ENCODE data around the gene POLE. TPM values are rescaled to one million over a fixed set of nuclear protein-coding genes. Genes with fewer than 3 reads are reported as not detected.

The POLE gene
- total RNA-seq, 1 experiment from 2014 or later: 147 TPM

- no peak for TF ChIP-seq CTCF (conservative IDR thresholded peaks at IDR 0.05)
- Histone ChIP-seq H4K8ac (replicated peaks; ENCODE audit: insufficient read length, low read depth, low read length) (no peak overlapping the region), H3K79me1 (ENCODE audit: insufficient read depth, low read depth, low read length, poor library complexity, severe bottlenecking) (no peaks in the 10 kb centered on the region), H3K9me3 (ENCODE audit: control insufficient read depth, low read depth, low read length) (no peaks in the 10 kb centered on the region), H3K4ac (ENCODE audit: low read depth, low read length) (no peak overlapping the region), H2BK5ac (ENCODE audit: insufficient read length, low read length) (no peak overlapping the region), H3K27ac (ENCODE audit: insufficient read length, low read depth, low read length) (no peak overlapping the region), H2BK15ac (ENCODE audit: low read depth, low read length) (no peak overlapping the region), H3K27me3 (ENCODE audit: insufficient read depth, low read length) (no peaks in the 10 kb centered on the region; the same call in 1 of the 2 replicates), H4K5ac (ENCODE audit: insufficient read length, low read depth, low read length) (no peak overlapping the region), H3K79me2 (ENCODE audit: insufficient read depth, low read length) (no peaks in the 10 kb centered on the region), H3K9ac (ENCODE audit: extremely low read depth, insufficient read length, low read length) (no peak overlapping the region), H3K23me2 (ENCODE audit: insufficient read length, low read depth, low read length, poor library complexity, severe bottlenecking) (no peaks in the 10 kb centered on the region), H4K20me1 (ENCODE audit: control insufficient read depth, insufficient read depth, insufficient read length) (no peaks in the 10 kb centered on the region), H2AK5ac (ENCODE audit: insufficient read length, low read length) (no peak overlapping the region), H3K4me2 (ENCODE audit: insufficient read depth, insufficient read length, low read length) (no peak overlapping the region), H3K18ac (ENCODE audit: insufficient read length, low read depth, low read length) (no peak overlapping the region), H3T11ph (ENCODE audit: low read length) (no peak overlapping the region), H2AFZ (ENCODE audit: low read length) (no peak overlapping the region), H3K14ac (ENCODE audit: insufficient read depth, low read length) (no peak overlapping the region), H3K56ac (ENCODE audit: insufficient read length, low read depth, low read length) (no peak overlapping the region), H2BK120ac (ENCODE audit: low read depth, low read length, poor library complexity, severe bottlenecking) (no peak overlapping the region), H3K23ac (ENCODE audit: insufficient read length, low read depth, low read length) (no peak overlapping the region), H3K4me1 (ENCODE audit: insufficient read depth, low read length) (no peaks in the 10 kb centered on the region), H2BK20ac (ENCODE audit: low read depth, low read length, poor library complexity, severe bottlenecking) (no peak overlapping the region), H4K91ac (ENCODE audit: insufficient read length, low read depth, low read length) (no peak overlapping the region), H2BK12ac (ENCODE audit: insufficient read length, low read depth, low read length) (no peak overlapping the region)
- no CpG with 5 or more reads among the region's 22 CpGs for WGBS (ENCODE audit: extremely low coverage, insufficient read length, low lambda C conversion rate)
- no peaks in the 10 kb centered on the region for H3K9me3 Mint-ChIP-seq
- peaks cover 18 to 52% (median 30%) of the 10 kb centered on the region in 3 experiments; a peak in 6 of 7 replicates for H3K36me3 Mint-ChIP-seq (ENCODE audit: insufficient read depth in 1 of 3, low read depth in 3 of 3)
- H3K4me3 Mint-ChIP-seq: no peak overlapping the region
- peaks cover 2 to 8% of the 10 kb centered on the region in 2 experiments; a peak in 1 of 4 replicates for H3K4me1 Mint-ChIP-seq
- no peak overlapping the region; a peak in 1 of 7 replicates for H3K27ac Mint-ChIP-seq
- DNase-seq: no peak
- peaks cover 14% of the 10 kb centered on the region for H3K27me3 Mint-ChIP-seq (ENCODE audit: low read depth)
These were observed 62.8 kb downstream of the POLE start for GRCh38 chr12:132624186-132624855.

Data from H9 (cell line).